Measurements from ENCODE around the gene FAM78B.

FAM78B gene

GRCh38 chr1:166064951-166065350 is 101.8 kb downstream of the FAM78B start:
- no peak for DNase-seq

DNA sequence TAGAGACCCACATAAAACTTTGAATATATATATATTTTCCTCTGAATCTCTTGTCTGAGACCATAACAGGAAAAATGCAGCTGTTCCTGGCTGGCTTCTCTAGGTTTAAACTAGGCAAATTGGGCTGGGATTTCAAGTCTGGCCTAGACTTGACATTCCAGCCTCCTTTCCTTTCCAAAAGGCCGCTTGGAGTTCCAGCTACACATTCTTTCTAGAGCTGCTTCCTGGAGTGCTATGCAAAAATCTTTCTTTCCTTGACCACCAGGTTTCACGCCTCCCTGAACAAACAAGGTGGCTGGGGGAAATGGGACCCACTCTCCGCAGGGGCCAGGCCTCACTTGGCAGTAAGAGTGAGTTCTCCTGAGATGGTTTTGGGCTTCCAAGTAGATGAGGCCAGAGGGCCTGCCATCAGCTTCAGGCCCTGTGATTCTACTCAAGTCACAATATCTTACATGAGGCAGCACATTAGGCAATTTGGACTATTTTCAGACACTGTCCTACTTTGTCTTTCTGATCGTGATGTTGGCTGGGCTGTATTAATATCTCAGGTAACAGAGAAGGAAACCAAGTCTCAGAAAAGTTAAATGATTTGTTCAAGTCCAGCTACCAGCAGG is 102.4 kb downstream of the FAM78B start:
- no peak for DNase-seq

DNA sequence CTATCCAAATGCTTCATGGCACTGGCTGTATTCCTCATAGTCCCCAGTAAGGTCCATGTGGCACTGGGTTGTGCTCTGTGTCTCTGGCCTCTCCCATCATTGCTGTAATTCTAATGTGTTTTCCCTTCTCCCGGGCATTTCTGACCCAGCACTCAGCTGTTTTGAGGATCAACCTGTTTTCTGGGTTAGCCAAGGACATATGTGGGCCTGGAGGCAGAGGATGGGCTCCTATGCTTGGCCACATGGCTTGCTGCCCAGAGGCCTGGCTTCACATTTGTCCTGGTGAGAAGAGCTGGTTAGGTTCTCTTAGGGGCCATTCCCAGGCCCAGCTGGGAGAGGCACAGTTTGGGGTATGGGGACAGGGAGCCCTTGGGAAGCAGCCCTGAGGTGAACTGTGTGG is 103.1 kb downstream of the FAM78B start:
- DNase-seq, result no peak

DNA sequence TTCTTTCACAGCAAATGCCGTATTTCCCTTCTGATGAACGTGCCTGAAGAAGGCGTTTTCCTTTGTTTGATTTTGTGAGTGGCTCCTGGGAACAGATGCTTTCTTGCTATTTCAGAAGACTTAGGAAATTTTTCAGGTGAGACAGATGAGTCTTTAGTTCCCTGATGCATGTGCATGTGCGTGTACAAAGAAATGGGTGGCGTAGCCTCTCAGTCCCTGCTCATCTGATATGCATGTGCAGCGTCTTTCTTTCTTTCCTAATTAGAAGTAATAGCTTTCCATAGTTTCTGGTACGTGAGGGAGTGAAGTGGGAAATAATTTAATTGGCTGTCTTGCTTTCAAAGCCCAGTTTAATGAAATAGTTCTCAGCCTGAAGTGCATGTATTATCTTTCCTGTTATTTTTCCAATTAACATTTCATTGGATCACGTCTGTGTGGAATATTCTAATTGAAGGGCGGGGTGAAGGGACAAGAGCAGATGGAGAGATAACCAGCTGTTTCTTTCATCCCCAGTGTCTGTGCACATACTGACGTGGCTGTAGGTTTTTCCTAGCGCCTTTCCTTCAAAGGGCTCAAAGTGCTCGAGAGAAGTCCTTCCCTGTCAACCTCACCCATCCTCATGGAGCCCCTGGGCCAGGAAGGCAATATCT is 104.3 kb downstream of the FAM78B start:
- no peak for DNase-seq

DNA sequence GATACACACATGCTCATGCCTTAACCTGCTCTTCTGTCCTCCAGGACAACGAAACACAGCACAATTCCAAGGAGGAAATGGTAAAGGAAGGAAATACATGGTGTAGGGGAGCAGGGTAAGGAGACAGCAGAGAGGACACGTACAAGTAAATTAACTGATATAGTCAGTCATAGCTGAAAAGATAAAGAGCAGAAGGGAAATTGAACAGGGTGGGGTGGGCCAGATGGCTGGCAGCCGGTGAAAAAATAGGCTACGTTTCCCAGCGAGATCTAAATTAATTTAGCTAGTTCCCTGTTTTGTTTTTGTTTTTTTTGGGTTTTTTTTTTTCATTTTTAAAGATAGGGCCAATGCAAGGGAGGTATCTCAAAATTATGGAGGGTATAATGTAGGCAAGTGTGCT is 109.2 kb downstream of the FAM78B start:
- no peak for DNase-seq

GRCh38 chr1:166053395-166053794 is 113.4 kb downstream of the FAM78B start:
- no peak for DNase-seq

DNA sequence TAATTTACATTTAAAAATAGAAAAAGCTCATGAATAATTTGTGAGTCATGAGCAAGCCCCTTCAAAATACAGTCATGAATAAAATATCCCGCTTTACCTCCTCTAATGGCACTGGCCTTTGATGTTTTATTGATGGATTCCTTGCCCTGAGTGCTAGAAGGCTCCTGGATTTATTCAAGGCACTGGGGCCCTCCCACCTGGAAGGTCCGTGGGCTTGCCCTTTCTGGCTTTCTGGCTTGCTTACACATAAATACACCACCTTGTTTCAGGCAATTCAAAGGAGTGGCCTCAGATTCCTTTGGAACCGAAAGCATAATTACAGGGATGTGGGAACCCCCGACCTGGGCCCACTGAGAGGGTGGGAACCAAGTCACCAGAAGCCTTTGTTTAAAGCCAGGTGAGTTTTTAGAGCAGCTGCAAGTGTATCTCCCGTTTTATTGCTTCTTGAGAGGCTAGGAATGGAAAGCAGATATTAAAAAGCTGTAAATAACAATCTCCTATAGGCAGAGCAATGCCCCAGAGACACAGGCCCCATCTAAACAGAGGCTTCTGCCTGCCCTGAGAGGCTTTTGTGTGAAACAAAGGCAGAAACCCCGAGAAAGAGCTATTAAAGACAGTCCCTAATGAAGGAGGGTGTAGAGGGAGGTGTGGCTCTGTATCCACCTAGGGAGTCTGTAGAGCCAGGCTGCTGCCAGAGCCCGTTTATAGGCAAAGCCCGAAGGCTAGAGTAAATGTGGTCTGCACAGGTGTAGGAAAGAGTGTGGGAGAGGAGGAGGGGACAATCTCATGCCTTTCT is 126.4 kb downstream of the FAM78B start:
- DNase-seq, result no peak

- DNase-seq, result no peak
Measured at GRCh38 chr1:166039436-166040201, 127.2 kb downstream of the FAM78B start.

GRCh38 chr1:166036092-166036491 is 130.7 kb downstream of the FAM78B start:
- DNase-seq, result no peak

DNA sequence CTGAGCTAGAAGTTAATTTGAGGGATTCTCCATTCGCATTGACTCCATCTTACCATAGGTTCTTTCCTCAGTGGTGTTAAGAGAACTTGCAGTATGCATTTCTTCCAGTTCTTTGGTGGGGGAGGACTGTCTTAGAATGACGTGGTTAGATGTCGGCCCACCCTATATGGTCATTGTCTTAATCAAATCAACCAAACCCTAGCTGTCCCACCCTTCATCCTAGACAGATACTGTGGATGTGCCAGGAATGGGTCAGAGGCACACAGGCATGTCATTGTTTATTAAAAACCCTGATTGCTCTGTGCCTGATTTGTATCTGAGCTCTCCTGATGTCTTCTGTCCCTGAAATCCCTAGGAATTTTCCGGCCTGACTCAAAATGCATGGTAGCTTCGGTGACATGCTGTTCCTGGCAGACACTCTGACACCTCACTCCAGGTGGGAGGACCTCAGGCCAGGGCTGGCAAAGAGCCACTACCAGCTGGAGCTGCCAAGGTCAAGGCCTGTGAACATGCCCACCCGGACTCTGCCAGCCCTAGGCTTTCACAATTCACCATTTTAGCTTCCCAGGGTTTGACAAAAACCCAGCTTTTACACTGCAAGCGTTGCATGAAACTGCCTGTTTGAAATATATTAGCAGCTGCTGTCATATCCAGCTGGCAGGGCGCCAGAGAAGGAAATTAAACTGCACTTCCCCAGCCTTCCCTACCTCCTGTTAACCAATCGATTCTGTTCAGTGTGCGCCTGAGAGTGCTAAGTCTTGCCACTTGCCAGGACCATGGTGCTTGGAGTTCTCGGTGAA is 134.0 kb downstream of the FAM78B start:
- DNase-seq, result no peak

DNA sequence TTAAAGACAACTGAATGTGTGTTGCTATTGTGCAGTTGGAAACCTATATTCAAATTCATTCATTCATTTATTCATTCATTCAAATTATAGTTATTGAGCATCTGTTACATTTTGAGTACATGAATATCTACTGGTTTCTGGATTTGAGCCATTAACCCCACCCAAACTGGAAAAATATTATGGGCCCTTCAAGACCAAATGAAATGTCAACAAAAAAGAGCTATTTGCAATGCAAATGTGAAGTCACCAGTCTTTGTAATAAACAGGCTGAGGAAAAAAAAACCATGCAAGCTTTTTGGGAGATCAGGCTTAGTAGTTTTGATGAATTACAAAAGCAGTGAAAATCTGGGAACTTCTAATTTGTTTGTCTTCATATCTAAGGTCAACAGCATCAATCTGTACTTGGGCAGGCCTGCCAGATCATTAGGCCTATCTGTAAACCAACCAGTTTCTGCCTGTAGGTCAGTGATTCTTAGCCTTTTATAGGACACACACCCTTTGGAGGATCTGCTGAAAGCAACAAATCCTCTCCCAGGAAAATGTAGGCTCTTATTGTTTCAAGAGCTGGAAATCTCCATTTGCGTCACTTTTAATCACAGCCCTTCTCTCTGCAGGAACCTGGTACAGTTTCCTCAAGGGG is 134.7 kb downstream of the FAM78B start:
- no peak for DNase-seq

DNA sequence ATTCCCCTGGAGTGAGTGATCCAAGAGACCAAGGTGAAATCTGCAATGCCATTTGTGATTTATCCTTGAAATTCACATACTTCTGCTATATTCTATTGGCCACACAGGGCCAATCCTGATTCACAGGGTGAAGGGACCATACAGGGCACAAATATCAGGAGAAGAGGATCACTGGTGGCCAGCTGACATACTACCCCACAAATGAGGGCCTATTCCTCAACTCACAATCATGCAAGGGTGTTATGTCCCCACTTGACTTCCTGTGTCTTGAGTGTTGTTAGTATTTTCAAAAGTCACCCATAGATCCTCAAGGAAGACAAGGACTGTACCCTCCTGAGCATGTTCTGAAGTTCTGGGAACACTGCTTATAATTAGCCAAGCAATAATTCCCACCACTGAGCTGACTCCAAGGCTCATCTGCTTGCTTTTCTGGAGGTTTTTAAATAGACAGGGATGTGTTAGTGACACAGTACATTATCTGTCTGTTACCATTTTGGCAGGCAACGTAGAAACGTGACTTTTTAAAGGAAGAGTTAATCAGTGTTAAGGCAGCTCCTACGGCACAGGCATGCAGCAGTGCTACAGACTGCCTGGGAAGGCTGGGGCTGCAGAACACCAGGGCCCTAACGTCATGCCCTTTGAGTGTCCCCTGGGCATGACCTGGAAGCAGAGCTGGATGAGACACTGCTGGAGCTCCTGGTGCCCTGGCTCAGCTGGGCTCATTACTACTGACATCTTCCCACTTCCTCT is 137.4 kb downstream of the FAM78B start:
- DNase-seq, result no peak

DNA sequence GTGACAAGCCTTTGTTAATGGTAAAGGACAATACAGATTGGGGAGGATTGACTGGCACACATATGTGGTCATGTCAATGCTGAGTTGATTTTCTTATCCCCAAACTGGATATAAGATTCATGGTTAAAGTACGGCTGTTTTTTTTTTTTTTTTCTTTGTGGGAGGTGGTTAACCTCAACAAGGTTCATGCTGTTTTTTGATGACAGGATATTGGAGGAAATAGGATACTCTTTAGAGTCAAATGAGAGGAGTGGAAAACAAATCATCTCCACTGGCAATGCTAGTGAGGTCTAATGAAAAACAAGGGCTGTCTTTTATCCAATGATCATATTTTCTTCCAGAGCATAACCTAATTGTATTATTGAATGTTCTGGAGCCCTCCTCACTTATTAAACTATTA is 140.2 kb downstream of the FAM78B start:
- no peak for DNase-seq

GRCh38 chr1:166026143-166026542 is 140.7 kb downstream of the FAM78B start:
- DNase-seq, result no peak

DNA sequence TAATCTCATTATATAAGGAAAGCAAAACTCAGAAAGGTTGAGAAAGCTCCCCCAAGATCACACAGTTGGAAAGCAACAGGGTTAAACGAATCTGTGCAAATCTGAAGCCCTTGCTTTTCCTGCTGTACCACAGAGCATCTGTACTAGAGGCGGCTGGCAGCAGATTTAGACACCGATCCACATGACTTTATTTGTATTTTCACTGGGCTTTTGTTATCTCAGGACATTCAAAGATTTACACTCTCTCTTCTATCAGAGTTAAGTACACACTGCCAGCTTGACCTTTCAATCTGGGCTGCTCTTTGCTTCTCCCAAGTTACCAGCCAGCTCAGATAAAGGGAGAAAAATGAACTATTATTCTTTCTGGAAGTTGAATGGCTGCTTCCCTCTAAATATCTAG is 146.6 kb downstream of the FAM78B start:
- DNase-seq, result no peak
